SU-DHL-6 (cell line): ENCODE measurements around the gene MRPS2.
"Not testable (repeated sequence)": the region's sequence is repeated elsewhere in the genome, so short reads cannot be mapped to it uniquely, and the experiment has no call there.

ENCODE experiments used
- H2AFZ ChIP-seq: fragments of 200-600 bp; sonication (generic); 2 replicates; pipeline ENCODE4 v1.6.1; 2014; ENCODE audit warnings: low read depth, mild to moderate bottlenecking, moderate library complexity, mixed read lengths, antibody characterized with exemption, low read length; ENCODE audit not compliant: severe bottlenecking
- H3F3A ChIP-seq: fragments of 200-600 bp; shearing (Covaris generic); 2 replicates; pipeline ENCODE4 v1.6.0; 2016; ENCODE audit warnings: antibody characterized with exemption, mild to moderate bottlenecking; ENCODE audit not compliant: insufficient read depth
- H3K27ac ChIP-seq: fragments of 200-600 bp; sonication (generic); 2 replicates; pipeline ENCODE4 v1.5.1; 2016; ENCODE audit warnings: low read depth, mild to moderate bottlenecking, low read length, moderate library complexity, mixed read lengths
- H3K27me3 ChIP-seq: fragments of 200-600 bp; sonication (generic), shearing (Covaris generic); 2 replicates; pipeline ENCODE4 v1.6.0; 2014; ENCODE audit warnings: mild to moderate bottlenecking, low read length
- H3K36me3 ChIP-seq: fragments of 200-600 bp; sonication (generic); 2 replicates; pipeline ENCODE4 v1.6.1; 2014; ENCODE audit warnings: mild to moderate bottlenecking, low read length, mixed read lengths
- H3K4me2 ChIP-seq: fragments of 300-600, 200-600 bp; shearing (Covaris generic), sonication (generic); 2 replicates; pipeline ENCODE4 v1.6.0; 2014; ENCODE audit warnings: low read length, low read depth, mild to moderate bottlenecking; ENCODE audit not compliant: poor library complexity, severe bottlenecking
- H3K4me3 ChIP-seq: fragments of 200-600 bp; sonication (generic); 2 replicates; pipeline ENCODE4 v1.5.1; 2014; ENCODE audit warnings: antibody characterized with exemption, low read length, mild to moderate bottlenecking, mixed read lengths; ENCODE audit not compliant: insufficient read depth, poor library complexity, severe bottlenecking
- H3K79me2 ChIP-seq: fragments of 200-600 bp; sonication (generic); 2 replicates; pipeline ENCODE4 v1.6.1; 2014; ENCODE audit warnings: mild to moderate bottlenecking, low read length, moderate library complexity; ENCODE audit not compliant: insufficient read depth
- H3K9ac ChIP-seq: fragments of 200-600 bp; sonication (generic); 2 replicates; pipeline ENCODE4 v1.7.0; 2014; ENCODE audit warnings: mild to moderate bottlenecking, low read length
- H3K9me2 ChIP-seq: fragments of 200-600 bp; sonication (generic); replicated peaks from 2 replicates; pipeline ENCODE4 v1.6.1; 2014; ENCODE audit warnings: low read length; ENCODE audit not compliant: insufficient read depth
- H3K9me3 ChIP-seq: fragments of 200-600 bp; sonication (generic); 2 replicates; pipeline ENCODE4 v1.6.1; 2014; ENCODE audit warnings: low read length, mixed read lengths; ENCODE audit not compliant: insufficient read depth
- H4K20me1 ChIP-seq: fragments of 200-600 bp; sonication (generic); 2 replicates; pipeline ENCODE4 v1.6.1; 2014; ENCODE audit warnings: low read depth, mild to moderate bottlenecking, antibody characterized with exemption, low read length, moderate library complexity, mixed read lengths
- EZH2phosphoT487 ChIP-seq: fragments of 200-600 bp; sonication (generic), shearing (Covaris generic); conservative IDR thresholded peaks from 2 replicates; pipeline ENCODE4 v1.6.1; 2018; ENCODE audit warnings: mild to moderate bottlenecking, antibody characterized with exemption, low read length, moderate library complexity, mixed read lengths
- TF ChIP-seq, protein P1 (sequence below): fragments of 200-600 bp; sonication (generic); IDR thresholded peaks from one replicate; pipeline ENCODE4 v1.5.1; 2017; ENCODE audit warnings: antibody characterized with exemption, mild to moderate bottlenecking, low read length, moderate library complexity; ENCODE audit not compliant: insufficient read depth, poor library complexity, severe bottlenecking

MRPS2 gene

DNA sequence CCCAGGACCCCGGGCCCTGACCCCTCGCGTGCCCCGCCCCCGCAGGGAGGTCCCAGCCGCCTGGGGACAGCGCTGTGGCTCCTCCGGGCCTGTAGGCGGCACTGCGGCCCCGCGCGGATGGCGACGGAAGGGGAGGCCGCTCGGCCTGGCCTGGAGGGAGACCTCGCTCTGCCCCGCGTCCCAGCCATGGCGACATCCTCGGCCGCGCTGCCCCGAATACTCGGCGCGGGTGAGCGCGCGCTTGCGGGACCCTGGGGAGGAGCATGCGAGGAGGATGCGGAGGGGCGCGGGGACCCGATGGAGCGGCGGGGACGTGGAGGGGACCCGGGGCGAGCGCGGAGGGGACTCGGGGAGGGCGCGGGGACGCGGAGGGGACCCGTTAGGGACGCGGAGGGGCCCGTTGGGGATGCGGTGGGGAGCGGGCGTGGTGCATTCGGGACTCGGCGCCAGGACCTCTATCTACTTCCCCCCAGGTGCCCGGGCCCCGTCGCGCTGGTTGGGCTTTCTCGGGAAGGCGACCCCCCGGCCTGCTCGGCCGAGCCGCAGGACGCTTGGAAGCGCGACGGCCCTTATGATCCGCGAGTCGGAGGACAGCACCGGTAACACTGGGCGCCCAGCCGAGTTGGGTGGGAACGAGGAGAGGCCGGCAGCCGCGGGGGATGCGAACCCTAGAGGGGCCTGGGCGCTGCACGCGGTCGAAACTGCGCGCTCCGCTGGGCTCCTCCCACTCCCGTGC lies at the start of gene MRPS2:
Gene MRPS2, plus strand, starts transcription at position 158 of the 736 bp plus-strand sequence. Its CDS starts 29 bp downstream, at position 187.
- Histone ChIP-seq H3K9me2 (no peaks in the 10 kb centered on the region), H3K4me2 (peak within 1 kb of the TSS; percentile 66), H2AFZ (peak within 1 kb of the TSS; percentile 85), H3K4me3 (peak within 1 kb of the TSS; percentile 99), H3K27ac (peak within 1 kb of the TSS; percentile 34; the same call in 1 of the 2 replicates), H4K20me1 (no peaks in the 10 kb centered on the region; the same call in 1 of the 2 replicates), H3K36me3 (no peaks in the 10 kb centered on the region), H3K9me3 (no peaks in the 10 kb centered on the region), H3K9ac (peak within 1 kb of the TSS; percentile 99), H3K27me3 (no peaks in the 10 kb centered on the region), H3F3A (no peaks in the 10 kb centered on the region), H3K79me2 (peaks cover 20% of the 10 kb centered on the region)
- TF ChIP-seq, protein P1, sequence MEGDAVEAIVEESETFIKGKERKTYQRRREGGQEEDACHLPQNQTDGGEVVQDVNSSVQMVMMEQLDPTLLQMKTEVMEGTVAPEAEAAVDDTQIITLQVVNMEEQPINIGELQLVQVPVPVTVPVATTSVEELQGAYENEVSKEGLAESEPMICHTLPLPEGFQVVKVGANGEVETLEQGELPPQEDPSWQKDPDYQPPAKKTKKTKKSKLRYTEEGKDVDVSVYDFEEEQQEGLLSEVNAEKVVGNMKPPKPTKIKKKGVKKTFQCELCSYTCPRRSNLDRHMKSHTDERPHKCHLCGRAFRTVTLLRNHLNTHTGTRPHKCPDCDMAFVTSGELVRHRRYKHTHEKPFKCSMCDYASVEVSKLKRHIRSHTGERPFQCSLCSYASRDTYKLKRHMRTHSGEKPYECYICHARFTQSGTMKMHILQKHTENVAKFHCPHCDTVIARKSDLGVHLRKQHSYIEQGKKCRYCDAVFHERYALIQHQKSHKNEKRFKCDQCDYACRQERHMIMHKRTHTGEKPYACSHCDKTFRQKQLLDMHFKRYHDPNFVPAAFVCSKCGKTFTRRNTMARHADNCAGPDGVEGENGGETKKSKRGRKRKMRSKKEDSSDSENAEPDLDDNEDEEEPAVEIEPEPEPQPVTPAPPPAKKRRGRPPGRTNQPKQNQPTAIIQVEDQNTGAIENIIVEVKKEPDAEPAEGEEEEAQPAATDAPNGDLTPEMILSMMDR, result peak; percentile 74
- TF ChIP-seq EZH2phosphoT487, result no peak

DNA sequence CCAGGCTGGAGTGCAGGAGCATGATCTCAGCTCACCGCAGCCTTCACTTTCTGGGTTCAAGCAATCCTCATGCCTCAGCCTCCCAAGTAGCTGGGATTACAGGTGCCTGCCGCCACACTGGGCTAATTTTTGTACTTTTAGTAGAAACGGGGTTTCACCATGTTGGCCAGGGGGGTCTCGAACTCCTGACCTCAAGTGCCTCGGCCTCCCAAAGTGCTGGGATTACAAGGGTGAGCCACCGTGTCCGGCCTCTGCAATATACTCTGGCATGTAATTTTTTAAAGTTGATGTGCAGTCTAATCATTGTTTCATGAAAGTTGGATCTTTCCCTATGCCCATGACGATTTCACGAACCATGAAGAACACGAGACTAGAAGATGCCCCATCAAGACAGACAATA lies 49.5 kb upstream of the MRPS2 start:
- Histone ChIP-seq H4K20me1 (no peaks in the 10 kb centered on the region), H3K27ac (no peak overlapping the region), H3K4me3 (no peak overlapping the region), H3K9me2 (no peaks in the 10 kb centered on the region), H3K9ac (no peak overlapping the region), H3K4me2 (no peak overlapping the region), H3K9me3 (no peaks in the 10 kb centered on the region), H3K79me2 (no peaks in the 10 kb centered on the region), H2AFZ (no peak overlapping the region), H3F3A (no peaks in the 10 kb centered on the region), H3K27me3 (no peaks in the 10 kb centered on the region), H3K36me3 (no peaks in the 10 kb centered on the region)
- TF ChIP-seq, protein P1, result no peak
- TF ChIP-seq EZH2phosphoT487, result no peak

DNA sequence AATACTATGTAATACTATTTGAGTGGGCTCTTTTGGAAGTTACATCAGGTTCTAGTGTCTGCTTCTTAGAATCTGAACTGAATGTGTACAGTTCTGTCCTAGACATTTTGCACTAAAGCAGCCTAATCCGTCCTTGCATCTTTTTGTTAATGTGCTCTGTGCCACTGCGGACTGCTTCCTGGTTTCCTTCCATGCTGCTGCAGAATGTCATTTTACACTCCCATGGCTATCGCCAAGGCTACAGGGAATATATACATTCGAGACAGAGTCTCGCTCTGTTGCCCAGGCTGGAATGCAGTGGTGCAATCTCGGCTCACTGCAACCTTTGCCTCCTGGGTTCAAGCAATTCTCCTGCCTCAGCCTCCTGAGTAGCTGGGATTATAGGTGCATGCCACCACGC lies 48.6 kb upstream of the MRPS2 start:
- not testable (repeated sequence) for H3K36me3 ChIP-seq, H3K4me3 ChIP-seq, H3K27ac ChIP-seq, H3K9me2 ChIP-seq, H3K9me3 ChIP-seq, H3F3A ChIP-seq, H3K4me2 ChIP-seq, H3K9ac ChIP-seq, H3K79me2 ChIP-seq, H4K20me1 ChIP-seq, H2AFZ ChIP-seq, H3K27me3 ChIP-seq

DNA sequence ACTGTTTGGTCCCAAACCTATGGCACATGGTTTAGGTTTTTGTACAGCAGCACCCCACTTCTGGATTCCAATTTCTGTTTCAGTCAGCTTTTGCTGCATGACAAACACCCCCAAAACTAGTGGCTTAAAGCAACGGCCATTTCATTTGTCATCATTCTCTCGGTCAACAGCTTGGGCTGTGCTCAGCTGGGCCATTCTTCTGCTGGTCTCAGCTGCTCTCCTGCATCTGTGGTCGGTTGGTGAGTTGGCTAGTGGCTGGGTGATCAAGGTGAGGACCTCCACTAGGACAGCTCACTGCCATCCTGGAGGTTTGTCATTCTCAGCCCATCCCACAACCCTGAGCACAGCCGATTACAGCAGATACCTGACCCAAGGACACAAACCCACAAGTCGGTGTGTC lies 45.7 kb upstream of the MRPS2 start:
- no peaks in the 10 kb centered on the region for H4K20me1 ChIP-seq
- H3K79me2 ChIP-seq, result no peaks in the 10 kb centered on the region
- H3K27ac ChIP-seq, result no peak overlapping the region
- H3K9me2 ChIP-seq, result no peaks in the 10 kb centered on the region
- TF ChIP-seq, protein P1, result no peak
- no peak for TF ChIP-seq EZH2phosphoT487
- H3K9ac ChIP-seq, result no peak overlapping the region
- H3K27me3 ChIP-seq, result no peaks in the 10 kb centered on the region
- H3K4me2 ChIP-seq, result no peak overlapping the region
- no peaks in the 10 kb centered on the region for H3F3A ChIP-seq
- H3K4me3 ChIP-seq, result no peak overlapping the region
- no peaks in the 10 kb centered on the region for H3K36me3 ChIP-seq
- H2AFZ ChIP-seq, result no peak overlapping the region
- no peaks in the 10 kb centered on the region for H3K9me3 ChIP-seq
